ENCODE data around the gene PARD3.

DNA sequence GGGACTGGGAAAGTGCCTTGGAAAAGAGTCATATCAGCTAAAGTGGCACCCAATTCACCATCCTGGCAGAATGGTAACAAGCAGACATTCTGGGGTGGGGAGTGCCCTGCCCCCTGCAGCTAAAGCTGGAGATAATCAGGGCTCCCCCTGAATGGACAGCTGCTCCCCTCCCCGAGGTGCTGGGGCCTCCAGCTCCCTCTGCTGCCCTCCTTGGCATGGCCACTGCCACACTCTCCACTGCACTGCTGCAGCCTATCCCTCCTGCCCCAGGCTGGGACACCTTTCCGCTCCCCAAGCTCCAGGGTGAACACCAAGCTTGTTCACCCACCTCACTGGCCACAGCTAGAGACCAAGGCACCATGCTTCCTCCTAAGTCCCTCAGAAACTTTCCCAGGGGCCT lies 9.8 kb upstream of the PARD3 start:
- no peak for TF ChIP-seq POLR2AphosphoS5 (IDR thresholded peaks at IDR 0.05)
- no peak for TF ChIP-seq POLR2A (IDR thresholded peaks at IDR 0.05)
- TF ChIP-seq, protein P1, sequence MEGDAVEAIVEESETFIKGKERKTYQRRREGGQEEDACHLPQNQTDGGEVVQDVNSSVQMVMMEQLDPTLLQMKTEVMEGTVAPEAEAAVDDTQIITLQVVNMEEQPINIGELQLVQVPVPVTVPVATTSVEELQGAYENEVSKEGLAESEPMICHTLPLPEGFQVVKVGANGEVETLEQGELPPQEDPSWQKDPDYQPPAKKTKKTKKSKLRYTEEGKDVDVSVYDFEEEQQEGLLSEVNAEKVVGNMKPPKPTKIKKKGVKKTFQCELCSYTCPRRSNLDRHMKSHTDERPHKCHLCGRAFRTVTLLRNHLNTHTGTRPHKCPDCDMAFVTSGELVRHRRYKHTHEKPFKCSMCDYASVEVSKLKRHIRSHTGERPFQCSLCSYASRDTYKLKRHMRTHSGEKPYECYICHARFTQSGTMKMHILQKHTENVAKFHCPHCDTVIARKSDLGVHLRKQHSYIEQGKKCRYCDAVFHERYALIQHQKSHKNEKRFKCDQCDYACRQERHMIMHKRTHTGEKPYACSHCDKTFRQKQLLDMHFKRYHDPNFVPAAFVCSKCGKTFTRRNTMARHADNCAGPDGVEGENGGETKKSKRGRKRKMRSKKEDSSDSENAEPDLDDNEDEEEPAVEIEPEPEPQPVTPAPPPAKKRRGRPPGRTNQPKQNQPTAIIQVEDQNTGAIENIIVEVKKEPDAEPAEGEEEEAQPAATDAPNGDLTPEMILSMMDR (IDR thresholded peaks at IDR 0.05): no peak
- no peak for TF ChIP-seq EP300 (IDR thresholded peaks at IDR 0.05)
